Smooth muscle cell (in vitro differentiated cells): ENCODE results near the gene TEAD3. TPM values are rescaled to one million over a fixed set of nuclear protein-coding genes. Genes with fewer than 3 reads are reported as not detected.
A peak's percentile ranks its signal among the peaks of the same experiment; 100 is the strongest.
"Not testable (repeated sequence)": the region's sequence is repeated elsewhere in the genome, so short reads cannot be mapped to it uniquely, and the experiment has no call there.

Experiments
- DNase-seq: peaks from one replicate; lab custom pipeline; 2025; ENCODE audit not compliant: unreplicated experiment; lab: John Stamatoyannopoulos, UW
- H2AFZ ChIP-seq: fragments of 200-600 bp; sonication (generic); 2 replicates; pipeline ENCODE4 v1.6.0; 2016; ENCODE audit warnings: antibody characterized with exemption, low read depth, mild to moderate bottlenecking
- H3F3A ChIP-seq: fragments of 200-600 bp; sonication (generic); 2 replicates; pipeline ENCODE4 v1.6.0; 2017; ENCODE audit warnings: antibody characterized with exemption, low read depth
- H3K27ac ChIP-seq: fragments of 200-600 bp; sonication (generic); 2 replicates; pipeline ENCODE4 v1.5.1; 2016; ENCODE audit warnings: low read depth, mild to moderate bottlenecking
- H3K27me3 ChIP-seq: fragments of 200-600 bp; sonication (generic); 2 replicates; pipeline ENCODE4 v1.6.1; 2016; ENCODE audit warnings: low read depth, mild to moderate bottlenecking
- H3K36me3 ChIP-seq: fragments of 200-600 bp; sonication (generic); 2 replicates; pipeline ENCODE4 v1.5.1; 2016; ENCODE audit warnings: low read depth
- H3K4me1 ChIP-seq: fragments of 200-600 bp; sonication (generic); 2 replicates; pipeline ENCODE4 v1.5.1; 2016; ENCODE audit warnings: low read depth
- H3K4me2 ChIP-seq: fragments of 200-600 bp; sonication (generic); 2 replicates; pipeline ENCODE4 v1.6.0; 2016; ENCODE audit warnings: mild to moderate bottlenecking
- H3K4me3 ChIP-seq: fragments of 200-600 bp; sonication (generic); 2 replicates; pipeline ENCODE4 v1.5.1; 2016; ENCODE audit warnings: mild to moderate bottlenecking
- H3K79me2 ChIP-seq: fragments of 200-600 bp; sonication (generic); 2 replicates; pipeline ENCODE4 v1.6.0; 2016; ENCODE audit warnings: low read depth, mild to moderate bottlenecking
- H3K9ac ChIP-seq: fragments of 200-600 bp; sonication (generic); 2 replicates; pipeline ENCODE4 v1.6.0; 2016; ENCODE audit warnings: low read depth
- H3K9me3 ChIP-seq: fragments of 200-600 bp; sonication (generic); replicated peaks from 2 replicates; pipeline ENCODE4 v1.5.1; 2016; ENCODE audit warnings: low read depth
- H4K20me1 ChIP-seq: fragments of 200-600 bp; sonication (generic); 2 replicates; pipeline ENCODE4 v1.6.0; 2016; ENCODE audit warnings: low read depth
- CTCF ChIP-seq: fragments of 200-600 bp; sonication (generic); IDR thresholded peaks from 2 replicates; pipeline ENCODE4 v1.5.1; 2017; ENCODE audit warnings: borderline replicate concordance, mild to moderate bottlenecking, antibody characterized with exemption; ENCODE audit not compliant: insufficient read depth, poor library complexity, severe bottlenecking
- WGBS: methylation state at CpG from one replicate; pipeline ENCODE4 v1.1.7; 2016; ENCODE audit warnings: low lambda C conversion rate; 5-methylcytosine and 5-hydroxymethylcytosine counted together
- polyA plus RNA-seq: library from polyadenylated mRNA; unstranded; fragments of >200 nt; fragmentation: Nextera tagmentation; extraction: Ambion mirVana; gene quantifications from 2 replicates; pipeline ENCODE4 v1.2.1, GENCODE V29; 2016
- total RNA-seq: library from RNA; depleted of rRNA; stranded (reverse); fragments of >200 nt; gene quantifications from 2 replicates; pipeline ENCODE4 v1.2.3, GENCODE V29; 2014

The TEAD3 gene
- total and polyA plus RNA-seq, 2 experiments from 2014 or later: 29.1 to 40.6 TPM

- DNase-seq: no peak
- no peak overlapping the region for H3K4me2 ChIP-seq
- no peaks in the 10 kb centered on the region for H3F3A ChIP-seq
- H2AFZ ChIP-seq: peak overlapping the region; percentile 31
- 84% methylated on average over 2 of the region's 2 CpGs for WGBS
- H3K9me3 ChIP-seq: peaks cover 5% of the 10 kb centered on the region
- no peaks in the 10 kb centered on the region for H3K27me3 ChIP-seq
- no peaks in the 10 kb centered on the region for H4K20me1 ChIP-seq
- peaks cover 3% of the 10 kb centered on the region for H3K4me1 ChIP-seq
- no peak for TF ChIP-seq CTCF
- H3K27ac ChIP-seq: no peak overlapping the region
- H3K79me2 ChIP-seq: no peaks in the 10 kb centered on the region
- H3K9ac ChIP-seq: no peak overlapping the region
- H3K36me3 ChIP-seq: no peaks in the 10 kb centered on the region
- no peak overlapping the region for H3K4me3 ChIP-seq
Measured at GRCh38 chr6:35541836-35542235, 45.0 kb upstream of the TEAD3 start.

- 89% methylated on average over 3 of the region's 3 CpGs for WGBS
- no peak overlapping the region for H3K4me2 ChIP-seq
- no peak overlapping the region for H2AFZ ChIP-seq
- no peak for TF ChIP-seq CTCF
- peaks cover 5% of the 10 kb centered on the region for H3K9me3 ChIP-seq
- H3K27me3 ChIP-seq: no peaks in the 10 kb centered on the region
- H3K4me3 ChIP-seq: no peak overlapping the region
- H3K36me3 ChIP-seq: no peaks in the 10 kb centered on the region
- no peak overlapping the region for H3K27ac ChIP-seq
- H3K9ac ChIP-seq: no peak overlapping the region
- no peaks in the 10 kb centered on the region for H4K20me1 ChIP-seq
- H3F3A ChIP-seq: no peaks in the 10 kb centered on the region
- no peaks in the 10 kb centered on the region for H3K79me2 ChIP-seq
- DNase-seq: no peak
- peaks cover 6% of the 10 kb centered on the region for H3K4me1 ChIP-seq
Measured at GRCh38 chr6:35539223-35539622, 42.3 kb upstream of the TEAD3 start.

GRCh38 chr6:35535847-35536246 lies 39.0 kb upstream of the TEAD3 start:
- not testable (repeated sequence) for H3K9me3 ChIP-seq, DNase-seq
- WGBS: 82% methylated on average over 6 of the region's 6 CpGs

GRCh38 chr6:35534407-35535170 lies 37.7 kb upstream of the TEAD3 start:
- Histone ChIP-seq H3K4me2 (peak overlapping the region; percentile 6), H3K79me2 (no peaks in the 10 kb centered on the region), H3K36me3 (no peaks in the 10 kb centered on the region), H2AFZ (no peak overlapping the region), H3K27ac (no peak overlapping the region), H3F3A (no peaks in the 10 kb centered on the region), H3K27me3 (no peaks in the 10 kb centered on the region), H3K9ac (no peak overlapping the region), H3K4me3 (no peak overlapping the region), H3K9me3 (no peaks in the 10 kb centered on the region), H3K4me1 (peaks cover 14% of the 10 kb centered on the region), H4K20me1 (no peaks in the 10 kb centered on the region)
- no peak for DNase-seq
- WGBS: 35% methylated on average over 11 of the region's 11 CpGs
- no peak for TF ChIP-seq CTCF

More at GRCh38 chr6:35535847-35536246, 39.0 kb upstream of the TEAD3 start:
- H3K4me3 ChIP-seq, H3F3A ChIP-seq, H3K79me2 ChIP-seq, H2AFZ ChIP-seq, H3K27me3 ChIP-seq, H3K27ac ChIP-seq, H3K9ac ChIP-seq, H4K20me1 ChIP-seq, H3K36me3 ChIP-seq, H3K4me2 ChIP-seq: not testable (repeated sequence)
- peaks cover 14% of the 10 kb centered on the region for H3K4me1 ChIP-seq
